GM06990 (cell line): ENCODE measurements around the gene TUBGCP6.
"Not testable (repeated sequence)": the region's sequence is repeated elsewhere in the genome, so short reads cannot be mapped to it uniquely, and the experiment has no call there.

ENCODE experiments used
- DNase-seq: peaks from one replicate; pipeline ENCODE4 v3.0.0-alpha.2; 2011; ENCODE audit not compliant: insufficient read length; ENCODE audit errors: extremely low read depth
- H3K27me3 ChIP-seq: replicated peaks from 2 replicates; pipeline ENCODE4 v1.6.0; 2011; ENCODE audit warnings: low read length; ENCODE audit not compliant: control insufficient read depth, insufficient read depth
- H3K36me3 ChIP-seq: 2 replicates; pipeline ENCODE4 v1.5.1; 2011; ENCODE audit warnings: low read length; ENCODE audit not compliant: control insufficient read depth, insufficient read depth
- H3K4me3 ChIP-seq: replicated peaks from 2 replicates; pipeline ENCODE4 v1.5.1; 2011; ENCODE audit warnings: low read depth, mild to moderate bottlenecking, control low read depth, low read length
- TF ChIP-seq, protein P1 (sequence below): IDR thresholded peaks from 2 replicates; pipeline ENCODE4 v1.5.1; 2011; ENCODE audit warnings: low read length, control low read depth, mild to moderate bottlenecking, inconsistent platforms; ENCODE audit not compliant: insufficient read depth, poor library complexity, severe bottlenecking

The TUBGCP6 gene

DNA sequence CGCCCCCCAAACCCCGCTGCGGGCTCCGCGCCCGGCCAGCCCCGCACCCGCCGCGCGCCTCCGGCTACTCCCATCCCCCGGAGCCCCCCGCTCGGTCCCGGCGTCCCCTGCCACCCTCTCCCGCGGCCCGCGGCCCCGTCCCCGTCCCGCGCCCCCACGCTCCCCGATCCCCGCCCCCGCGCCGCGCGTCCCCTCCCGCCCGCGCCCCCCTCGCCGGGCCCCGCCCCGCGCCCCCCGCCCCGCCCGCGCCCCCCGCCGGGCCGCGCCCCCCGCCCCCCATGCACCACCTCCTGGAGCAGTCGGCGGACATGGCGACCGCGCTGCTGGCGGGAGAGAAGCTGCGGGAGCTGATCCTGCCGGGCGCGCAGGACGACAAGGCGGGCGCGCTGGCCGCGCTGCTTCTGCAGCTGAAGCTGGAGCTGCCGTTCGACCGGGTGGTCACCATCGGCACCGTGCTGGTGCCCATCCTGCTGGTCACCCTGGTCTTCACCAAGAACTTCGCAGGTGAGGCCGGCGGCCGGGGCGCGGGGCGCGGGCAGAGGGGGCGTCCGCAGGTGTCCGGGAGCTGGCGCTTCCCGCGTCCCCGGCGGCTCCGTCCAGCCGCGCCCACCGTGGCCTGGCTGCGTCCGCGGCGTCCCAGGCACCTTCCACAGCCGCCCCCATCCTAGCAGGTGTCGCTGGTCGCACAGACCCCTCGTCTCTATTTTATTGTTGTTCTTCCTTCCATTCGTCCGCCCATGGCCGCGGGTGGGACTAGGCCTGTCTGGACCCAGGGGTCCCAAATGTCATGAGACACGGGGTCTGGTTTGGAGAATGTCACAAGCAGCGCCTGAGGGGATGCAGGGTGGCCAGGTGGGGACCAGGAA lies 74.1 kb downstream of the TUBGCP6 start, which contains the start of gene PANX2:
Gene PANX2, plus strand, starts transcription at position 279 of the 866 bp plus-strand sequence. Its CDS starts 0 bp downstream, at position 279.
- H3K4me3 ChIP-seq, result peak within 1 kb of the TSS; percentile 45
- no peak for DNase-seq
- TF ChIP-seq, protein P1, sequence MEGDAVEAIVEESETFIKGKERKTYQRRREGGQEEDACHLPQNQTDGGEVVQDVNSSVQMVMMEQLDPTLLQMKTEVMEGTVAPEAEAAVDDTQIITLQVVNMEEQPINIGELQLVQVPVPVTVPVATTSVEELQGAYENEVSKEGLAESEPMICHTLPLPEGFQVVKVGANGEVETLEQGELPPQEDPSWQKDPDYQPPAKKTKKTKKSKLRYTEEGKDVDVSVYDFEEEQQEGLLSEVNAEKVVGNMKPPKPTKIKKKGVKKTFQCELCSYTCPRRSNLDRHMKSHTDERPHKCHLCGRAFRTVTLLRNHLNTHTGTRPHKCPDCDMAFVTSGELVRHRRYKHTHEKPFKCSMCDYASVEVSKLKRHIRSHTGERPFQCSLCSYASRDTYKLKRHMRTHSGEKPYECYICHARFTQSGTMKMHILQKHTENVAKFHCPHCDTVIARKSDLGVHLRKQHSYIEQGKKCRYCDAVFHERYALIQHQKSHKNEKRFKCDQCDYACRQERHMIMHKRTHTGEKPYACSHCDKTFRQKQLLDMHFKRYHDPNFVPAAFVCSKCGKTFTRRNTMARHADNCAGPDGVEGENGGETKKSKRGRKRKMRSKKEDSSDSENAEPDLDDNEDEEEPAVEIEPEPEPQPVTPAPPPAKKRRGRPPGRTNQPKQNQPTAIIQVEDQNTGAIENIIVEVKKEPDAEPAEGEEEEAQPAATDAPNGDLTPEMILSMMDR, result no peak
- no peaks in the 10 kb centered on the region for H3K27me3 ChIP-seq
- H3K36me3 ChIP-seq, result no peaks in the 10 kb centered on the region

DNA sequence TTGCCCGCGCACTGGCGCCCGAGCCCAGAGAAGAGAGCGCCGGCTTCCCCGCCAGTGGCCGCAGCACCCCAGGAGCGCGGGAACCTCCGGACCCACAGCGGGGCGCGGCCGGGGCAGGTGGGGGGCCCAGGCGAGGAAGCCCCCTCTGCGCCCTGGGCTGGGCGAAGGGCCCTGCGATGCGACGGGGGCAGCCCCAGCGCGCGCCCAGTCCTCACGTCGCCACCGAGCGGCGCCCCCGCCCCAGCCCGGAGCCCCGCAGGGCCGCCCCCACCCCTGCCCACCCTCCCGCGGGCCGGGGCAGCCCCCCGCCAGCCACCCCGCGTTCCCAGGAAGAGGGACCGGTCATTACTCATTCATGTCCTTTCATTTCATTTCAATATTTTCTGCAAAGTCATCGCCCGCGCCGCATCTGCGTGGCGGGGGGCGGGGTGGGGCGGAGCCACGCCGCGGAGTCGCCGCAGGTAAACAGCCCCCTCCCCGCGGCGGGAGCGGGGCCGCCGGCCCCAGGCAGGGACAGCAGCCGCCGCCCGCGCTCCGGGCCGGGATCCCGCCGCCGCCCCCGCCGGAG lies 75.0 kb downstream of the TUBGCP6 start:
- DNase-seq, result peak; percentile 41
- Histone ChIP-seq H3K27me3 (no peaks in the 10 kb centered on the region), H3K36me3 (no peaks in the 10 kb centered on the region), H3K4me3 (peak overlapping the region; percentile 45)
- TF ChIP-seq, protein P1, result no peak

DNA sequence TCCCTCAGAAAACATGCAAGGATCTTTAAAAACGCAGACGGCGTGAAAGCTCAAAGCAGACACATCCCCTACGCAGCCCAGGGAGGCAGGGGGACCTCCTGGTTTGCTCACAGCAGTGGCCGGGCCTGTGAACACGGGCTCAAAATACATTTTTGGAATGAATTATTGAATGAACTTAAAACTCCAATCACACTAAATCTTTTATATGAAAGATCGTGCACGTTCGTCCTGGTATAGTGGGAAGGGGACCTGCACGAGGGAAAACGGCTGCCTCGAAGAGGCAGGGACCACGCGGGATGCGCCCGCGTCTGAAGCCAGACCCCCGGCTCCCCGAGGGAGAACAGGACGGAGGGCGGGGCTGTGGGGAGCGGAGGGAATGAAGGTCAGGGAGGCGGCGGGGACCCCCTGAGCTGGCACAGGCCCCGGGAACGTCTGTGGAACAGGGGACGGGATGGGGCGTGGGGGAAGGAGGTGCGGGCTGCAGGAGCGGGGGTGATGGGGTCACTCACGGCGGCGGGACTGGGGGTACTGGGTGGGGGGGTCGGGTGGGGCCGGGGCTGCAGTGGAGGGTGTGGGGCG lies 75.6 kb downstream of the TUBGCP6 start:
- DNase-seq, result no peak
- Histone ChIP-seq H3K4me3 (no peak overlapping the region), H3K27me3 (no peaks in the 10 kb centered on the region), H3K36me3 (no peaks in the 10 kb centered on the region)
- TF ChIP-seq, protein P1, result no peak

DNA sequence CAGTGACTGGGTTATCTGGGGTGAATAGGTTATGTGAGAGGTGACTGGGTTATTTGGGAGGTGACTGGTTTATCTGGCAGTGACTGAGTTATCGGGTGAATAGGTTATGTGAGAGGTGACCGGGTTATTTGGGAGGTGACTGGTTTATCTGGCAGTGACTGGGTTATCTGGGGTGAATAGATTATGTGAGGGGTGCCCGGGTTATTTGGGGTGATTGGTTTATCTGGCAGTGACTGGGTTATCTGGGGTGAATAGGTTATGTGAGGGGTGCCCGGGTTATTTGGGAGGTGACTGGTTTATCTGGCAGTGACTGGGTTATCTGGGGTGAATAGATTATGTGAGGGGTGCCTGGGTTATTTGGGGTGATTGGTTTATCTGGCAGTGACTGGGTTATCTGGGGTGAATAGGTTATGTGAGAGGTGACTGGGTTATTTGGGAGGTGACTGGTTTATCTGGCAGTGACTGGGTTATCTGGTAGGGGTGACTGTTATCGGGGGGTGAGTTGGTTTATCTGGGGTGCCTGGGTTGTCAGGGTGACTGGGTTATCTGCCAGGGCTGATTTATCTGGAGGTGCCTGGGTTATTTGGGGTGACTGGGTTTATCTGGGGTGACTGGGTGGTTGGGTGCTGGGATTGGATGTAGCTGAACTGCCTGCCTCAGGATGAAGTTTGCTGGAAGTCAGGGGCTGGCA lies 76.2 kb downstream of the TUBGCP6 start:
- not testable (repeated sequence) for H3K27me3 ChIP-seq, DNase-seq, H3K36me3 ChIP-seq, H3K4me3 ChIP-seq

DNA sequence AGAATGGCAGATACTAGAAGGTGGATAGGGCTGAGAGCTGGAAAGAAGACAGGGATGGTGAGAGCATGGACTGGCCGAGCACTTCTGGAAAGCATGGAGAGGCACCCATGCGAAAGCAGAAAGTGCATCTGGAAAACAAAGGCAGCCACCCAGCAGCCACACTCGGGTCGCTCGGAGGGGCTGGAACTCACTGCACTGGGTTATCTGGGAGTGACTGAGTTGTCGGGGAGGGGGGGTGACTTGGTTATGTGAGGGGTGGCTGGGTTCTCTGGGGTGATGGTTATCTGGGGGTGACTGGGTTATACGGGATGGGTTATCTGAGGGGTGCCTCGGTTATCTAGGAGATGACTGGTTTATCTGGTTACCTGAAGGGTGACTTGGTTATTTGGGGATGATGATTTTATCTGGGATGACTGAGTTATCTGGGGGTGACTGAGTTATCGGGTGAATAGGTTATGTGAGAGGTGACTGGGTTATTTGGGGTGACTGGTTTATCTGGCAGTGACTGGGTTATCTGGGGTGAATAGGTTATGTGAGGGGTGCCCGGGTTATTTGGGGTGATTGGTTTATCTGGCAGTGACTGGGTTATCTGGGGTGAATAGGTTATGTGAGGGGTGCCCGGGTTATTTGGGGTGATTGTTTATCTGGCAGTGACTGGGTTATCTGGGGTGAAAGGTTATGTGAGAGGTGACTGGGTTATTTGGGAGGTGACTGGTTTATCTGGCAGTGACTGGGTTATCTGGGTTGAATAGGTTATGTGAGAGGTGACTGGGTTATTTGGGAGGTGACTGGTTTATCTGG lies 76.9 kb downstream of the TUBGCP6 start:
- no peak overlapping the region for H3K4me3 ChIP-seq
- H3K36me3 ChIP-seq, result no peaks in the 10 kb centered on the region
- no peak for DNase-seq
- TF ChIP-seq, protein P1, result no peak
- no peaks in the 10 kb centered on the region for H3K27me3 ChIP-seq
